PFSK-1 (cell line): Measurements from ENCODE around the gene MYOF.

Experiments
- FOXP2 ChIP-seq: optimal IDR thresholded peaks from 2 replicates; pipeline ENCODE3; 2011; ENCODE audit warnings: borderline replicate concordance, control low read depth, inconsistent platforms; ENCODE audit not compliant: insufficient read depth; ENCODE audit errors: extremely low read length, extremely low read depth
- POLR2AphosphoS5 ChIP-seq: IDR thresholded peaks from 2 replicates; pipeline ENCODE4 v1.6.1; 2012; ENCODE audit warnings: low read depth, mild to moderate bottlenecking, control low read depth, low read length, moderate library complexity
- REST ChIP-seq, 2 experiments: IDR thresholded peaks; 2 replicates each; pipeline versions ENCODE4 v1.6.1 to v1.8.0; 2011 to 2012; ENCODE audit warnings: low read depth in 2 of 2, low read length in 2 of 2, control low read depth in 1 of 2, inconsistent platforms in 1 of 2, mild to moderate bottlenecking in 1 of 2, moderate library complexity in 1 of 2; ENCODE audit not compliant: insufficient read depth in 1 of 2
- SIN3A ChIP-seq: IDR thresholded peaks from 2 replicates; pipeline ENCODE4 v1.6.1; 2012; ENCODE audit warnings: mild to moderate bottlenecking, low read length, moderate library complexity, borderline replicate concordance; ENCODE audit not compliant: insufficient read depth
- TAF1 ChIP-seq: IDR thresholded peaks from 2 replicates; pipeline ENCODE4 v1.6.1; 2012; ENCODE audit warnings: low read length, control low read depth, borderline replicate concordance; ENCODE audit not compliant: insufficient read depth

MYOF gene

GRCh38 chr10:93287775-93288174, 194.4 kb downstream of the MYOF start:
- no peak for TF ChIP-seq REST (IDR thresholded peaks at IDR 0.05; ENCODE audit: insufficient read depth in 1 of 2, low read depth in 2 of 2, low read length in 2 of 2)
- no peak for TF ChIP-seq SIN3A
- no peak for TF ChIP-seq FOXP2
- TF ChIP-seq POLR2AphosphoS5 = no peak
- no peak for TF ChIP-seq TAF1

DNA sequence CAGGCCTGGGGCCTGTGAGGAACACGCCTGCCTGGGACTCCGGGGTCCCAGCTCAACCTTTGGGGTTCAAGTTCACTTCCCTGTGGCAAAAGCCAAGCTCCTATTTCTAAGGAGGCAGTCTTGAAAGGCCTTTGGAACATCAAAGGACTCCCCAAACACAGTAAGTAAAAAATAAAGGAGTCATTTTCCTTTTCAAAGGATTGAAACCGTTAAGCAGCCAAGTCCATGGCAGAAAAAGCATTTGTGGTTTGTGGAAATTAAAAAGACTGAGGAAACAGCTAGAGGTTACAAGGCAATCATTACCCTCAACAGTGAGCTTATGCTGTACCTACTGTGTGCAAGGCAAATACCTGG, 200.8 kb downstream of the MYOF start:
- TF ChIP-seq SIN3A (no peak), TAF1 (no peak), FOXP2 (no peak), REST (IDR thresholded peaks at IDR 0.05; ENCODE audit: insufficient read depth in 1 of 2, low read depth in 2 of 2, low read length in 2 of 2) (no peak), POLR2AphosphoS5 (no peak)

- TF ChIP-seq REST (IDR thresholded peaks at IDR 0.05; ENCODE audit: insufficient read depth in 1 of 2, low read depth in 2 of 2, low read length in 2 of 2) (no peak), SIN3A (no peak), POLR2AphosphoS5 (no peak)
Measured at GRCh38 chr10:93280699-93281366, 201.3 kb downstream of the MYOF start.

GRCh38 chr10:93280121-93280698, 201.9 kb downstream of the MYOF start:
- TF ChIP-seq REST (IDR thresholded peaks at IDR 0.05; ENCODE audit: insufficient read depth in 1 of 2, low read depth in 2 of 2, low read length in 2 of 2) (no peak), TAF1 (no peak), SIN3A (no peak), FOXP2 (no peak), POLR2AphosphoS5 (no peak)

DNA sequence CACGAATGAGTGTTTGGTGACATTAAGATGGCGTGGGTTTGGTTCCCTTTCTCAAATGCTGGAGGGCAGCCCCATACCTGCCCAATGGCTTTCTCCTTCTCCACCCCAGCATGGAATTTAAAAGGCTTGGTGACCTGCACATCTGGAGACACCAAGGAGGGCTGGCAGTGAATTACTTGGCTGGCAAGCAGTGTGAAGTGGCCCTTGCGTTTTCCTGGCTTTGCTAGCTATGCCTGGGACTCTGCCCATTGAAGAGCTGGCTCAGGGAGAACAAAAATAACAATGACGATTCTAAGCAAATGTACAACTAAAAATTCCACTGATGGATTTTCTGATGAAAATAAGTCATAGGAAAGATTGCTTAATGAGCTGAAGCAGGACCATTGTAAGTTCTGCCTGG, 204.8 kb downstream of the MYOF start:
- TF ChIP-seq POLR2AphosphoS5 (no peak), TAF1 (no peak), REST (IDR thresholded peaks at IDR 0.05; ENCODE audit: insufficient read depth in 1 of 2, low read depth in 2 of 2, low read length in 2 of 2) (no peak), SIN3A (no peak), FOXP2 (no peak)
